DND-41 (cell line): ENCODE measurements around the gene SLC12A8.

ENCODE experiments used
- ATAC-seq: fragments of 200-7000 bp; cut with Tn5 transposase; 3 replicates; pipeline ENCODE4 v1.9.1; 2021; ENCODE audit warnings: low read depth; ENCODE audit not compliant: insufficient read depth
- DNase-seq: peaks from one replicate; pipeline ENCODE4 v3.0.0-alpha.2; 2020
- H2AFZ ChIP-seq: 2 replicates; pipeline ENCODE4 v1.6.0; 2012; ENCODE audit warnings: low read depth, low read length
- H3K27ac ChIP-seq: 2 replicates; pipeline ENCODE4 v1.5.1; 2012; ENCODE audit warnings: low read length, inconsistent platforms
- H3K27me3 ChIP-seq: fragments of 200-600 bp; sonication (generic); 2 replicates; pipeline ENCODE4 v1.6.0; 2012; ENCODE audit warnings: low read length, mild to moderate bottlenecking, inconsistent platforms; ENCODE audit not compliant: insufficient read depth, poor library complexity
- H3K36me3 ChIP-seq: 2 replicates; pipeline ENCODE4 v1.5.1; 2012; ENCODE audit warnings: low read length, inconsistent platforms; ENCODE audit not compliant: insufficient read depth
- H3K4me1 ChIP-seq: 2 replicates; pipeline ENCODE4 v1.5.1; 2012; ENCODE audit warnings: mild to moderate bottlenecking, low read length; ENCODE audit not compliant: insufficient read depth
- H3K4me2 ChIP-seq: 2 replicates; pipeline ENCODE4 v1.6.0; 2012; ENCODE audit warnings: mild to moderate bottlenecking, moderate library complexity, low read length, inconsistent platforms; ENCODE audit not compliant: insufficient read depth
- H3K4me3 ChIP-seq, 2 experiments: fragments of 200-600 bp in 1 of 2; shearing (Covaris generic) in 1 of 2; 2 replicates each; pipeline ENCODE4 v1.5.1; 2012 to 2016; ENCODE audit warnings: inconsistent platforms in 2 of 2, low read length in 2 of 2, mild to moderate bottlenecking in 2 of 2, low read depth in 1 of 2, moderate library complexity in 1 of 2
- H3K79me2 ChIP-seq: 2 replicates; pipeline ENCODE4 v1.6.0; 2012; ENCODE audit warnings: low read length, inconsistent platforms; ENCODE audit not compliant: insufficient read depth
- H3K9ac ChIP-seq: 2 replicates; pipeline ENCODE4 v1.6.0; 2012; ENCODE audit warnings: low read depth, mild to moderate bottlenecking, inconsistent platforms, low read length, moderate library complexity
- H3K9me3 ChIP-seq: 2 replicates; pipeline ENCODE4 v1.5.1; 2012; ENCODE audit warnings: low read length, moderate library complexity, mild to moderate bottlenecking, inconsistent platforms; ENCODE audit not compliant: insufficient read depth, severe bottlenecking
- H4K20me1 ChIP-seq: 2 replicates; pipeline ENCODE4 v1.6.0; 2012; ENCODE audit warnings: low read length; ENCODE audit not compliant: insufficient read depth
- CTCF ChIP-seq: IDR thresholded peaks from 2 replicates; pipeline ENCODE4 v1.5.1; 2012; ENCODE audit warnings: borderline replicate concordance, low read length, moderate library complexity, mild to moderate bottlenecking; ENCODE audit not compliant: poor library complexity, severe bottlenecking; ENCODE audit errors: extremely low read depth
- EZH2 ChIP-seq: IDR thresholded peaks from 3 replicates; pipeline ENCODE4 v1.6.1; 2012; ENCODE audit warnings: borderline replicate concordance, low read depth, mild to moderate bottlenecking, moderate library complexity, low read length, inconsistent platforms; ENCODE audit not compliant: severe bottlenecking

The SLC12A8 gene

GRCh38 chr3:125175295-125176078, 37.1 kb downstream of the SLC12A8 start:
- H3K9me3 ChIP-seq: no peaks in the 10 kb centered on the region
- H3K9ac ChIP-seq: no peak overlapping the region
- H3K79me2 ChIP-seq: no peaks in the 10 kb centered on the region
- no peak overlapping the region for H3K27ac ChIP-seq
- H3K4me1 ChIP-seq: no peaks in the 10 kb centered on the region
- DNase-seq (no peak), ATAC-seq (no peak)
- no peaks in the 10 kb centered on the region for H3K27me3 ChIP-seq
- no peak overlapping the region for H2AFZ ChIP-seq
- no peaks in the 10 kb centered on the region for H3K36me3 ChIP-seq
- TF ChIP-seq EZH2 (no peak), CTCF (no peak)
- H3K4me3 ChIP-seq: no peak overlapping the region
- no peak overlapping the region for H3K4me2 ChIP-seq
- H4K20me1 ChIP-seq: no peaks in the 10 kb centered on the region

GRCh38 chr3:125172346-125172745, 40.2 kb downstream of the SLC12A8 start:
- no peaks in the 10 kb centered on the region for H4K20me1 ChIP-seq
- H3K9me3 ChIP-seq: no peaks in the 10 kb centered on the region
- H3K36me3 ChIP-seq: no peaks in the 10 kb centered on the region
- no peak for TF ChIP-seq EZH2
- TF ChIP-seq CTCF: no peak
- H2AFZ ChIP-seq: no peak overlapping the region
- no peak for DNase-seq
- H3K79me2 ChIP-seq: no peaks in the 10 kb centered on the region
- H3K27ac ChIP-seq: no peak overlapping the region
- no peak for ATAC-seq
- no peak overlapping the region for H3K4me3 ChIP-seq
- no peak overlapping the region for H3K4me2 ChIP-seq
- no peaks in the 10 kb centered on the region for H3K4me1 ChIP-seq
- H3K27me3 ChIP-seq: peaks cover 2% of the 10 kb centered on the region
- no peak overlapping the region for H3K9ac ChIP-seq

GRCh38 chr3:125168711-125169393, 43.7 kb downstream of the SLC12A8 start:
- Histone ChIP-seq H3K4me3 (no peak overlapping the region), H3K36me3 (no peaks in the 10 kb centered on the region), H3K4me1 (no peaks in the 10 kb centered on the region), H3K27ac (no peak overlapping the region), H3K9ac (no peak overlapping the region), H2AFZ (no peak overlapping the region), H3K4me2 (no peak overlapping the region), H3K79me2 (no peaks in the 10 kb centered on the region), H3K9me3 (no peaks in the 10 kb centered on the region), H4K20me1 (no peaks in the 10 kb centered on the region), H3K27me3 (peaks cover 2% of the 10 kb centered on the region)
- DNase-seq: no peak
- no peak for ATAC-seq
- TF ChIP-seq CTCF (no peak), EZH2 (no peak)
